HL-60/S4 treated with phorbol 12-myristate 13-acetate at 8.2 ng/mL for 4 days and 3 days (cell line): ENCODE data around the gene CFAP54.

ENCODE experiments used
- in situ Hi-C: fragments of 300-500 bp; cut with MboI; formaldehyde crosslinking; loops from 2 replicates; pipeline ENCODE4 v1.15.0; 2022; ENCODE audit warnings: low sequenced_read_pairs

The CFAP54 gene

GRCh38 chr12:96878704-96879103, 389.3 kb downstream of the CFAP54 start:
- in situ Hi-C loops: no loop called here

DNA sequence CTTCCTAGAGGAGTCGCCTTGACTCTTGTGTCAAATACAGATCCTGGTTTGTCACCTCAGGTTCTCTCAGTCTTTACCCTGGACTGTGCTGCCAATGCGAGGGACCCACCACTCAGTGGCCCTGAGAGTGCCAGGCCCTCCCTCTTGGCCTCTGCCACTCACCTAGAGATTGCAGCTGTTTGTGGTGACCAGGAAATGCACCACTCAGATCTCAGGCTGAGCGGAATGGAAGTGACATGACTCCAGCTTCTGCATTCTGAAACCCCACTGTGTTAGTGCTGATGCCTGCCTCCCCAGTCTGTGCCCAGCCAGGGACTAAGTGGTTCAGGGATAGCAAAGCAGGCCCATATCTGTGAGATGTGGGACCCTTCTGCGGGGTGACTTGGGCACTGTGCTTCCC, 389.9 kb downstream of the CFAP54 start:
- in situ Hi-C loops: no loop called here

DNA sequence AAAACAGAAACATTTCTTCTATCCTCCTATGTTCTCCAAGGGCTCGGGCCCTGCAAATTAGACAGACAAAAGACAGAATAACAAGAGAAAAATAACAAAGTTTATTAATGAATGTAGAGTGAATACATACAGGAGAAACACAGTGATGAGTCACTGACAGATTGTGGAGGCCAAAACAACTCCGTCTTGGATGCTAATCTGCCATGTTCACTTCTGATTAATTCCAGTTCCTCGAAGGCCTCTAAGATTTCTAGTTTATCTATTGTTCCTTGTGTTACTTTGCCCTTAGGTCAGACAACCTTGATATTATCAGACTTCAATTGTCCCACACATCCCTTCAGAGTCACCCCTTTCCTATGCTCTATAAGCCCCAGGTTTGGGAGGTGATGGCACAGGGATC, 390.8 kb downstream of the CFAP54 start:
- in situ Hi-C loops: no loop called here

- in situ Hi-C loops: no loop called here
Observed at GRCh38 chr12:96881608-96882007, 392.2 kb downstream of the CFAP54 start.

DNA sequence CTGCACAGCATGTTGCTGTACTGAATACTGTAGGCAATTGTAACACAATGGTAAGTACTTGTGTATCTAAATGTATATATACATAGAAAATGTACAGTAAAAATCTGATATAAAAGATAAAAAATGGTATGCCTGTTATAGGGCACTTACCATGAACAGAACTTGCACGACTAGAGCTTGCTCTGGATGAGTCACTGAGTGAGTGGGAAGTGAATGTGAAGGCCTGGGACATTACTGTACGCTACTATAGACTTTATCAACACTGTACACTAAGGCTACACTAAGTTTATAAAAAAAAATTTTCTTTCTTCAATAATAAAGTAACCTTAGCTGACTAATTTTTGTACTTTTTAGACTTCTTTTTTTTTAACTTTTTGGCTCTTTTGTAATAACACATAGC, 393.5 kb downstream of the CFAP54 start:
- in situ Hi-C loops: no loop called here

DNA sequence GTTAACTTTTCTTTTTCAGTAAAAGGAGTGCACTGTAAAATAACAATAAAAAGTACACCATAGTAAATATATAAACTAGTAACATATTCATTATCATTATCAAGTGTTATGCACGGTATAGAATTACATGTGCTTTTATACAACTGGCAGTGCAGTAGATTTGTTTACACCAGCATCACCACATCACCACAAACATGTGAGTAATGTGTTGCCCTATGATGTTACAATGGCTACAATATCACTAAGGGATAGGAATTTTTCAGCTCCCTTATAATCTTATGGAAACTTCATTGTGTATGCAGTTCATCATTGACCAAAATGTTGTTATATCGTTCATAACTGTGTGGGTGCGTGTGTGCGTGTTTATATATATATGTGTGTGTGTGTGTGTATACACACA, 394.2 kb downstream of the CFAP54 start:
- in situ Hi-C loops: no loop called here

GRCh38 chr12:96886998-96887677, 397.8 kb downstream of the CFAP54 start:
- in situ Hi-C loops: no loop called here

DNA sequence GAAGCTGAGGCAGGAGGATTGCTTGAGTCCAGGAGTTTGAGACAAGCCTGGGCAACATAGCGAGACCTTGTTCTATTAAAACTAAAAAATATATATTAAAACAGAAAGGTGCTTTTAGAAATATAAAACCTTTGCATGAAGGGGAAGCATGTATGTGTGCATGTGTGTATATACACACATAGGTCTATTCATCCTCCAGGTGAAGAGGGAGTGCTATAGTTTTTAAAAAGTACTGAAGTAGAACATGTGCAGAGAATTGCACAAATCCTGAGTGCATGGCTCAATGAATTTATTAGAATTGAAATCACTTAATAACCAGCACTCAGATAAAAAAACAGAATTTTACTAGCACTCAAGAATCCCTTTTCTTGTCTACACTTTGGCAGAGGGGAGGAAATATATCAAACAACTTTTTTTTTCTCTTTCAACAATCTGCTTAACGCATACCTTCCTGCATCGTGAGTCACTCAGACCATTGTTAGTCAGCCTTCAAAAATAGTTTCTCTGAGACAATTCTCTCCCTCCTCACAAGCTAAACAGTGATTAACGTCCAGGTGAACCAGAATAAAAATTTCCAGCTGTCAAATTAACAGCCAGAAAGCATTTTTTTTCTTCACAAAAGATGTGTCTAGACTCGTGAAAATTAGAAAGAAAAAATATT, 400.0 kb downstream of the CFAP54 start:
- in situ Hi-C loops: no loop called here

GRCh38 chr12:96890331-96890730, 401.0 kb downstream of the CFAP54 start:
- in situ Hi-C loops: no loop called here

- in situ Hi-C loops: no loop called here
Observed at GRCh38 chr12:96892104-96892503, 402.7 kb downstream of the CFAP54 start.

DNA sequence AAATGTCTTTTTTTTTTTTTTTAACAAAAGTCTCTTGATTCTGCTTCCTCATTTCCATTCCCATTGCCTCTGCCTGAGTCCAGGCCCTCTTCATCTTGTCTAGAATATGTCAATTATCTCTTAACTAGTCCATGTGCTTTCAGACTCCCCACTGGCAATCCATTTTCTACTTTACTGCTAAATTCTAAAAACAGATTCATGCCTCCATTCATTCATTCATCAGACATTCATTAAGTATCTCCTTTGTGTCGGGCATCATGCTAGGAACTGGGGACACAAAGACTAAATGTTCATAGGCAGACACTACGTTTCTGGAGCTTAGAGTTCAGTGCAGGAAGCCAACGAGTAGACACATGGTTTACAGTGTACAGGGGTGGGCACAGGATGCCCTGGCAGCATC, 408.0 kb downstream of the CFAP54 start:
- in situ Hi-C loops: no loop called here

GRCh38 chr12:96901175-96901574, 411.8 kb downstream of the CFAP54 start:
- in situ Hi-C loops: no loop called here

- in situ Hi-C loops: no loop called here
Observed at GRCh38 chr12:96902076-96902475, 412.7 kb downstream of the CFAP54 start.

- in situ Hi-C loops: no loop called here
Observed at GRCh38 chr12:96906498-96906848, 417.1 kb downstream of the CFAP54 start.

DNA sequence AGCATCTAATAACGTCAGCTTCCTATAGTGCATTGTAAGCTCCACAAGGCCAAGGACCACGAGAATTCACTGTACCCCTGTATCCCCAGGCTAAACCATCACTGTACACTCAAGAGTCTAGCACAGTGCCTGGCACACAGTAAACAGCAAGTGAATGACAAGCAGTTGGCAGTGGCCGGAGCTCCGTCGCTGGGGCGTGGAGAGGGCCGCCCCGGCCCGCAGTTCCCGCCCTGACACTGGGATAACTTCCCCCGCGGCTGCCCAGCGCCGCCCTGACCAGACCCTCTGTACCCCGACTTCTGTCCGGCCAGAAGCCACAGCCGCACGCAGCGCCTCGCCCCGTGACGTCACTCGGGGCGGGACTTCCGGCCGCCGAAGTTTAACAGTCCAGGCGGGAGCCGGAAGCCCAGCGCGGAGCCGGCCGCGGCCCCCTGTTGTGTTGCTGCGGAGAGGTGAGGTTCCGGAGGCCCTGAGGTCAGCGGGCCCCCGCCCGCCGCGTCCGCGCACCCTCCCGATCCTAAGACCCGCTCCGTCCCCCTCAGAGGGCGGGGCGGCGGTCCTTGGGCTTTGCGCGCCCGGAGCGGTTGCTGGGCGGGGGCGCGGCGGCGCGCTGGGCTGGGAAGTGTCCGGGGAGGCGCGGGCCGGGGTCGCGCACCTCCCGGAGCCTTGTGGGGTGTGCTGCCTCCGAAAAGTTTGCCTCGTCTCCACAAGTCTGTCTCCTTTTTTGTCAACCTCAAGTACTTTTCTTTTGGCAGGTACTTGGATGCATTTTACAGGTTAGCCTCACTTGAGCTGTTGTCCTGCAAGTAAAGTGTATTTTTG, 417.7 kb downstream of the CFAP54 start, which contains the start of gene NEDD1:
Gene NEDD1 (plus strand): TSS at position 409 of the 822 bp plus-strand sequence. CDS start 2,503 bp downstream, outside the sequence.
- in situ Hi-C loops: no loop called here

GRCh38 chr12:96907671-96908422, 418.5 kb downstream of the CFAP54 start:
- in situ Hi-C loops: no loop called here

- in situ Hi-C loops: no loop called here
Observed at GRCh38 chr12:96908423-96908675, 419.0 kb downstream of the CFAP54 start.

DNA sequence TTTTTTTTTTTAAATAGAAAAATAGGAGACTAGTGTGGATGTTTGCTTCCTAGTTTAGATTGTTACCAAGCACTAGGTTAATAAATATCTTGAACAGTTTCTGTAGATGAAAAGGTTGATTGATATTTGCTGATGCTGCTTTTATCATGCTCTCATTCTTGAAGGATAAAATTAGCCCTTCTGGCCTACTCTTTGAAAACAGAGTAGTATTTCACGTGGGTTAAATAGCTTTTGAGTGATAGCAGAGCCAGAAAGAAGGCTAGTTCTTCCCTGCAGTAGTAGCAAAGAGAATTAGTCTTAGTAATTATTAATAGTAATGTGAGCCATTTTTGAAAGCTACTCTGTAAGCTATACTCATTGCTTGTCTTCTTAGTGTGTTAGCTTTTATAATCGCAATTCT, 422.9 kb downstream of the CFAP54 start:
- in situ Hi-C loops: no loop called here

- in situ Hi-C loops: no loop called here
Observed at GRCh38 chr12:96912943-96913342, 423.6 kb downstream of the CFAP54 start.

GRCh38 chr12:96919510-96920210, 430.3 kb downstream of the CFAP54 start:
- in situ Hi-C loops: no loop called here
